GM11168 (cell line): Measurements from ENCODE around the gene ACTR6.
"Not testable (repeated sequence)": the region's sequence is repeated elsewhere in the genome, so short reads cannot be mapped to it uniquely, and the experiment has no call there.

Experiments used
- in situ Hi-C: fragments of 300-500 bp; cut with MboI; formaldehyde crosslinking; loops from one replicate; pipeline ENCODE4 v1.12.0; 2022; ENCODE audit warnings: low sequenced_read_pairs; ENCODE audit not compliant: unreplicated experiment

Gene ACTR6

DNA sequence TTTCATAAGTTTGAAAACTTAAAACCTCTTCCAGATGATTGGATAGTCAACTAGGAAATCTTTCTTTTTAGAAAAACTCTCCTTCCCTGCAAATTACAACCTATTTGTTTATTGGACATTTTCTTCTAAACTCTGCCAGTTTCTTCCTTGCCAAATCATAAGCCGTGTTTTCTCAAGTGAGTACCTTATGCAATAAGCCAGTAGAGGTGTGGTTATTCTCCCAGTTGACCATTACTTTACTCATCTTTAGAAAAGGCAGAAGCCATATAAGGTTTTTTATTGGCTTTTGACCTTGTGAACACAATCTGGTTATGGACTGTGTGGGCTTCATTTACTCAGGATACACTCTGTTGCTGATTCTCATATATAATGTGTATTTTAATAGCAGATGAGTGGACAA, 14.6 kb downstream of the ACTR6 start:
- in situ Hi-C loops = no loop called here

DNA sequence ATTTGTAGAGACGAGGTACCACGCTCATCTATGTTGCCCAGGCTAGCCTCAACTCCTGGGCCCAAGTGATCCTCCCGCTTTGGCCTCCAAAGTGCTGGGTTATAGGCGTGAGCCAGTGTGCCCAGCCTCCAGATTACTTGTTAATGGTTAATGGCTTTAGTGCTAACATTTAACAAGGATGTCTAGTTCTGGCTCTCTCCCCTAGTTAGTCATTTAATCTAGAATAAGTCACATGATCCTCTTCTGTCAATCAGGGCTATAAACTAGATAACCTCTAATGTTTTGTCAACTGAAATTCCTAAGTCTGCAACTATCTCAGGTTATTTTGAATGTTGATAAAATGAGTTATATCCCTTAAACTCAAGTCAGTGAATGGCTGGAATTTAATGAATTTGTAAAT, 15.7 kb downstream of the ACTR6 start:
- in situ Hi-C loops = no loop called here

DNA sequence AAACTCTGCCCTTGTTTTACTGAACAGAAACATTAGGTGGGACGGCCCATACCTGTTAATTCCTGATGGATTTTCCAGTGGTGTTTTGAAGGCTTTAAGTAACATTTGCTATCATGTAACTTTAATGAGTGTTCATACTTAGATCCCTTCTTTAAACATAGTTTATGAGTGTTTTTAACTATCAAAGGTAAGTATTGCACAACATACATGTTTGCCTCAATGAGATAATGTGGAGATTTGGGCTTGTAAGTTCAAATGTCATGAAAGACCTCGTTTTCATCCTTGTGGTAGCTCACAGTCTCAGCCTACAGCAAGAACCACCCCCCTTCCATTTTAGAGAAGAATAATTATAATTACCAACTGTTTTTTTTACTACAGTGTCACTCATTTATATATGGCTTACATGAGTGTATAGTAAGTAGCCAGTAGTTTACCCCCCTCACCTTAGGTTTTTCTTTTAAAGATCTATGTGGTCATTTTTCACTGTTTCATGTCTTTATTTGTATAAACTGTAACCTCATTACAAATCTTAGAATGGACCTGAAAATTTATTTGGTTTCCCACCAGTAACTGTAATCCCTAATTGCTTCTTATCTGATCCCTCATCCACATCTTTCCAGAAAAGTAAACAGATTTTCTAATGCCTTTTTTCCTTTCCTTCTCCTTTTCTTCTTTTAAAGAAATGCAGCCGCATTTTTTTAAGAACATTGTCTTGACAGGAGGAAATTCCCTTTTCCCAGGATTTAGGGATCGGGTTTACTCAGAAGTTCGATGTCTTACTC, 18.9 kb downstream of the ACTR6 start:
- in situ Hi-C loops = no loop called here

DNA sequence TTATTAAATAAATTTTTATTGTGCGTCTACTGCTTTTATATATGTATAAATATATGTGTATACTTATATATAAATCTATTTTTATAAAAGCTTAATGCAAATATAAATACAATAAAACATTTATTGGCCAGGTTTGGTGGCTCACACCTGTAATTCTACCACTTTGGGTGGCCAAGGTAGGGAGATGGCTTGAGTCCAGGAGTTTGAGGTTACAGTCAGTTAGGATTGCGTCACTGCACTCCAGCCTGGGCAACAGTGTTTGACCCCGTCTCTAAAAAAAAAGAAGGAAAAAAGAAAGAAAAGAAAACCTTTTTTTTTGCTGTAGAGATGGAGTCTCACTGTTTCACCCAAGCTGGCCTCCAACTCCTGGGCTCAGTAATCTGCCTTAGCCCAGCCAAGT, 20.9 kb downstream of the ACTR6 start:
- in situ Hi-C loops = no loop called here

DNA sequence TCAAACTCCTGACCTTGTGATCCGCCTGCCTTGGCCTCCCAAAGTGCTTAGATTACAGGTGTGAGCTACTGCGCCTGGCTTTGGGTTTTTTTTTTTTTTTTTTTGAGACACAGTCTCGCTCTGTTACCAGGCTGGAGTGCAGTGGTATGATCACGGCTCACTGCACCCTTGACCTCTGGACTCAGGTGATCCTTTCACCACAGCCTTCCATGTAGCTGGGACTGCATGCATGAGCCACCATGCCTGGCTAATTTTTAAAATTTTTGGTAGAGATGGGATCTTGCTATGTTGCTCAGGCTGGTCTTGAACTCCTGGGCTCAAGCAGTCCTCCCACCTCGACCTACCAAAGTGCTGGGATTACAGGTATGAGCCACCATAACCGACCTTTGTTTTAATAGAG, 21.6 kb downstream of the ACTR6 start:
- in situ Hi-C loops = not testable (repeated sequence)

DNA sequence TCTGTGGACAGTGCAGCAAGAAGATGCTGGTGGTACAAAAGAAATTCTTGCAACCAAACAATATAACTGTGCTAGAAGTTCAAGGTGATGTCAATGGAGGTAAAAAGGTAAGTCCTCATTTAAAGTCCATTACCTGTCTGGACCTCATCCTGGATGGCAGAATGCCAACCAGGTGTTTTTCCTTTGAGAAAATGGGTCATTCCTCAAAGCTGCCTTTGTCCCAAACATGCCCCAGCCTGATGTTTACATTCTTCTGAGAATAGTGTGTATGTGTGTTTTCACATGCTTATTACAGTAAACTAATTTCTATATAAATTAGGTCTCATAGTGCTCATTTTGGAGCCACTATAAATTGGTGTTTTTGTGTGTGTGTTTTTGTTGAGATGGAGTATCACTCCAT, 24.9 kb downstream of the ACTR6 start:
- in situ Hi-C loops = loop anchor here (25.0 kb wide), 1 partner anchor 337 kb away; the partner anchor contains the start of gene GAS2L3

DNA sequence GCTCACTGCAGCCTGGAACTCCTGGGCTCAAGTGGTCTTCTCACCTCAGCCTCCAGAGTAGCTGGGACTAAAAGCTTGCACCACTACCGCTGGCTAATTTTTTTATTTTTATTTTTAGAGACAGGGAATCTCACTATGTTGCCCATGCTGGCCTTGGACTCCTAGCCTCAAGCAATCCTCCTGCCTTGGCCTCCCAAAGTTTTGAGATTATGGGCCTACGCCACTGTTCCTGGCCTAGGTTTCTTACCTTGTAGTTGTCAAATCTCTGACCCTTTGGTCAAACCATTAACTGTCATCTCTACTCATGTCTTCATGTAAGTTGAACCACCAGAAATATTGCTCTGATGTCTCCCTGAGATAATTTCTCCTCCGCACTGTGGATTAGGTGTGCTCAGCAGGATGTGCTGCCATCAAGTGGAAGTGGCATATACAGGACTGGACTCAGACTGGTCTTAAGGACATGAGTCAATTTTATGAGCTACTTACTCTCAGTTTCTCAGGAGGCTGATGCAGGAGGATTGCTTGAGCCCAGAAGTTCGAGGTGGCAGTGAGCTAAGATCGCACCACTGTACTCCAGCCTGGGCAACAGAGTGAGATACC, 28.5 kb downstream of the ACTR6 start:
- in situ Hi-C loops = loop anchor here (25.0 kb wide), 1 partner anchor 333 kb away; the partner anchor contains the start of gene GAS2L3

DNA sequence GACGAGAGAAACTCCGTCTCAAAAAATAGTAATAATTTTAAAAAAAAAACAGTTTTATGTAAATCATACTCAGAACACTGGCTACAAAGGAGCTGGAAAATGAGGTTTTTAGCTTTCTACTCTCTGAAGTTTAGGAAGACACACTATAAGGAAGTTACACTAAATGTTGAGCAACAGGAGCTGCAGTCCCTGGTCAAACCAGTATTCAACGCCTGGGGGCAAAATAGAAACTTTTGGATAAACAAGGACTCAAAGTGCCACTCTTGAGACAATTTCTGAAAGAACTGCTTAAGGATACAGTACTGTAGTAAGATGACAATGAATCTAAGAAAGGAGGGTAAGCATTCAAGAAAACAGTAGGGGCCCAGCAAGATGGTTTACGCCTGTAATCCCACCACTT, 29.3 kb downstream of the ACTR6 start:
- in situ Hi-C loops = loop anchor here (25.0 kb wide), 1 partner anchor 332 kb away; the partner anchor contains the start of gene GAS2L3

DNA sequence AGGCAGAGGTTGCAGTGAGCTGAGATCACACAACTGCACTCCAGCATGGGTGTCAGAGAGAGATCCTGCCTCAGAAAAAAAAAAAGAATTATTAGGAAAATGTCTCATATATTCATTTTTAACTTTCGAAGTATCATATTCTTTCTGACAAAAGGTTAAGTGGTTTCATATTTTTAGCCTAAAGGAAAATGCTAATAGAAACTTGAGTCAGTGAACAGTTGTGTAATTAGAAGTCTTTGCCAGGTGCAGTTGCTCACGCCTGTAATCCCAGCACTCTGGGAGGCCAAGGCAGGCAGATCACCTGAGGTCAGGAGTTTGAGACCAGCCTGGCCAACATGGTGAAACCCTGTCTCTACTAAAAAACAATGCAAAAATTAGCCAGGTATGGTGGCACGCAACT, 31.3 kb downstream of the ACTR6 start:
- in situ Hi-C loops = loop anchor here (25.0 kb wide), 1 partner anchor 330 kb away; the partner anchor contains the start of gene GAS2L3

DNA sequence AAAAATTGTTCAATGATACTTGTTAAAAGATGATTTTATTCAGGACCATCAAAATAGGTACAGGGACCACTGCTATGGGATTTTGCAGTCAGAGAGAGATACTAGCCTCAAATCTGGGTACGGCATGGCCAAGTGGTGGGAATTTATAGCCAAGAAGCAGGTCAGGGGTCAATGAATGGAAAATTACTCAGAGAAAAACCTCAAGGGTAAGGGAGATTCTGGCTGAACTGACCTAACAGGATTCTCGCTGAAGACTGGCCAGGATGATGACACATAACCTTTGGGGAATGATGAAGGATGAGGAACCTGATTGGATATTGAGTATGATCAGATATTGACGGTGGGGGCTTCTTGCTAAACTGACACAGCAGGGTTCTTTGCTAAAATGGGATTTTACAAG, 33.6 kb downstream of the ACTR6 start:
- in situ Hi-C loops = loop anchor here (25.0 kb wide), 1 partner anchor 328 kb away; the partner anchor contains the start of gene GAS2L3

DNA sequence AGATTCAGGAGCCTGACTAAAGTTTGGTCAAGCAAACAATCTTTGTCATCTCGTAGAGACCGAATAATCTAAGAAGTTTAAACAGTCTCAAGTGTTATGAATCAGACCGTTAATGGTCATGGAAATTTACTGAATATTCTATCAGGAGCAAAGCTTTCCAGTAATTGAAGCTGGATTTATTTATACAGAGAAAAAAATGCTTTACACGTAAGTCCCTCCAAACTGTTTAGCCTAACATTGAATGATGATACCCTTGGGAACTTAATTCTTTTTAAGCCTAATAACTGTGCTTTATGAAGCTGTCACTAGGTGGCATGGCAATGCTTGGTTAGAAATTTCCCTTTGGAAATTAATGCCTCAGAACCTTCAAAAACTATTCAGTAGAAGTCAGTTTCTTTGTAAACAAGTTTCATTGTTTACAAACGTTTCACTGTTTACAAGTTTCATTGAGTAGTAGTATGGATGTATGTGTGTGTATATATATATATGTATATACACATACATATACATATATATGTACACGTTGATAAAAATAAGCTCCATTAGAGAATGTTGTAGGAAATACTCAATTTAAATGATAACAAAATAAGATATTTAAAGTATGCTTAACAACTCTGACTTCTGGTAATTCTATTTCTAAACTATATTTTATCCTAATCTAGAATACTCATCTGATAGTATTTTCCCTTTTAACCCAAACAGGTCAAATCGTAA, 34.1 kb downstream of the ACTR6 start:
- in situ Hi-C loops = loop anchor here (5.0 to 25.0 kb wide), 2 partner anchors 168 to 328 kb away; partner anchors contain the start of gene GAS2L3

DNA sequence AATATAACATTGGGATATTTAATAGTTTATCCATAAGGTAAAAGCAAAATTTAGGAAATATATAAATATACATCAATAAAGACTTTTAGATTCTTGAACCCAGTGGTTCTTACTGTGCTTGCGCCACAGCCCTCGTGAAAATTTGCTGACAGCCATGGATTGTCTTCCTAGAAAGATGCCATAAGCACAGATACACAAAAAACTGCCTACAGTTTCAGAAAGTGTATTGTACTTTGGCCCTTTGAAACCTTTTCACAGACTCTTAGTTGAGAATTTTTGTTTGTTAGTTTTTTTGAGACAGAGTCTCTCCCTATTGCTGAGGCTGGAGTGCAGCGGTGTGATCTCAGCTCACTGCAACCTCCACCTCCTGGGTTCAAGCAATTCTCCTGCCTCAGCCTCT, 38.2 kb downstream of the ACTR6 start:
- in situ Hi-C loops = loop anchor here (5.0 to 25.0 kb wide), 2 partner anchors 164 to 324 kb away; partner anchors contain the start of gene GAS2L3

DNA sequence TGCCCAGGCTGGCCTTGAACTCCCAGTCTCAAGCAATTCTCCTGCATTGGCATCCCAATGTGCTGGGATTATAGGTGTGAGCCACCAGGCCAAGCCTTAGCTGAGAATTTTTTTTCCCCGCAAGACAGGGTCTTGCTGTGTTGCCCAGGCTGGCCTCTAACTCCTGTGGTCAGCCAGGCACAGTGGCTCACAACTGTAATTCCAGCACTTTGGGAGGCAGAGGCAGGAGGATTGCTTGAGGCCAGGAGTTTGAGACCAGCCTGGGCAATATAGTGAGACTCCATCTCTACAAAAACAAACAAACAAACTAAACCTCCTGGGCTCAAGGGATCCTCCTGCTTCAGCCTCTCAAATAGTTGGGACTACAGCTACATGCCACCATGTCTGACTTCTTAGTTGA, 39.0 kb downstream of the ACTR6 start:
- in situ Hi-C loops = loop anchor here (5.0 to 25.0 kb wide), 2 partner anchors 163 to 323 kb away; partner anchors contain the start of gene GAS2L3

DNA sequence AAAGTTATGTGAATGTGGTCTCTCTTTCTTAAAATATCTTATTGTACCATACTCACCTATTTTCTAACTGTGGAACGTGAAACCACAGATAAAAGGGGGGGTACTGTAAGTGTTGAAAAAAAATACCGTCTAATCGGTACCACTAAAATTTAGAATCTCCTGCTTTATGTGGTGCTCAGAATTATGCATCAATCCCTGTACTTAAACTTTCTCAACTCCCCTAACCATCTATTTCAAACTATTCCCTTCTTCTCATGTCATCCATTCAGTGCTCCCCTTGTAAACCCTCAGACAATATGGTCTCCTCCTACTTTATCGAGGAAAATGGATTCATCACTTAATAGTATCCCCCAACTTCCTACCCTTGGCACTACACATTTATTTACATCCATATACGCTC, 42.5 kb downstream of the ACTR6 start:
- in situ Hi-C loops = loop anchor here (25.0 kb wide), 1 partner anchor 319 kb away; the partner anchor contains the start of gene GAS2L3

DNA sequence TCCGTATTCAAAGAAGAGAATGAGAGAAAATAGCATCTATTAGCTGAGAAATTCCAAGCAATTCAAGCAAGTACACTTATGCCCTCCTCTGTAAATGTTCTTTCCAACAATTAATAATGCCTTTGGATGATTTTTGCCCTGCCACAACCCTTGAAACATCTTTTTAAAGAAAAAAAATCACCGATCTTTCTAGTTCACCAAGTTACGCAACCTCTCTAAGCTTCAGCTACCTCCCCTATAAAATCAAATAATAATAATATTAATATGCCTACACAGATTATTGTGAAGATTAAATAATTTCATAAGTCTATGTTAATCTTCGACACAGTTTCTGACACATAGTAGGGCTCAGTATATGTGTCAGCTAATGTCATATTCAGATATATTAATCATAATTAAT, 47.1 kb downstream of the ACTR6 start:
- in situ Hi-C loops = loop anchor here (25.0 kb wide), 1 partner anchor 315 kb away; the partner anchor contains the start of gene GAS2L3

DNA sequence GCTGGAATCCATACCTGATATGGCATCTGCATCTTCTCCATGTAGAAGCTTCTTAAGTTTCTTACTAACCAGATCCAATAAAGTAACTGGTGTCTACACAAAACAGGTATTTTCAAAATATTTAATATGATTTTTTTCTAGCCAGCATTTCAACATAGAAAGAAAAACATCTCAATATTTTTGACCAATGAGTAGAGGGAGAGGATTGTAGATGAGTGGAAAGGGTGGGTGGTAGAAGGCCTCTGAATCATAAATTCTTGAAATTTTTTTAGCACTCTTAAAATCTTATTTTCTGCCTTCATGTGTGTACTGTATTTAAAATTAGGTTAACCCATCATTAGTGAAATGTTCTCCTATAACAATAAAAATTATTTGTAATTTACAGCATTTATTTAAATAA, 48.3 kb downstream of the ACTR6 start:
- in situ Hi-C loops = loop anchor here (25.0 kb wide), 1 partner anchor 313 kb away; the partner anchor contains the start of gene GAS2L3

DNA sequence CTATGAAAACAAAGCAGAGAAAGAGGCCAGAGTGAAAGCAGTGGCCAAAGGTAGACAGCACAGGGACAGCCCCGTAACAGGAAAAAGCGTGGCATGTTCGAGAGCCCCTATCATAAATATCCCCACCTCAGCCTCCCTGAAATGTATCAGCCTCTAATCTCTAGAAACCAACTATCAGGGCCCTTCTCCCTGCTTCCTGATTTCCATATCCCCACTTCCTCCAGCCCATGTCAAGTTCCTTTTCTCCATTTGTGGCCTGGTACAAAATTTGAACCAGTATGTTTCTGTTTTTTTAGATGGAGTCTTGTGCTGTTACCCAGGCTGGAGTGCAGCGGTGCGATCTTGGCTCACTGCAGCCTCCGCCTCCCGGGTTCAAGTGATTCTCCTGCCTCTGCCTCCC, 49.3 kb downstream of the ACTR6 start:
- in situ Hi-C loops = loop anchor here (25.0 kb wide), 1 partner anchor 312 kb away; the partner anchor contains the start of gene GAS2L3

DNA sequence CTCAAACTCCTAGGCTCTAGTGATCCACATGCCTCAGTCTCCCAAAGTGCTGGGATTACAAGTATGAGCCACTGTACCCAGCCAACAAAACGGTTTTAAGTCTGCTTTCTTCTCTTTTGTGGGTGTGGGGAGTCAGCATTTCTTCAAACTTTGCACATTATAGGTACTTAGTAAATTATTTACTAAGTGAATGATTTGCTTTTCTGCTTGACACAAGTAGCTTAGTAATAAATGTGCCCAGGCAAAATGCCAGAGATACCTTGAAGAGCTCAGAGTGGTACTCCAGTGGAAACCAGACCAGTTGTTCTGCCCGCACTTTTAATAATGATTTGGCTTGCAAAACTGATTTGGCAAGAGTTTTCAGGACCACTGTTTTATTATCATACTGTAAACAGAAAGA, 51.3 kb downstream of the ACTR6 start:
- in situ Hi-C loops = no loop called here

DNA sequence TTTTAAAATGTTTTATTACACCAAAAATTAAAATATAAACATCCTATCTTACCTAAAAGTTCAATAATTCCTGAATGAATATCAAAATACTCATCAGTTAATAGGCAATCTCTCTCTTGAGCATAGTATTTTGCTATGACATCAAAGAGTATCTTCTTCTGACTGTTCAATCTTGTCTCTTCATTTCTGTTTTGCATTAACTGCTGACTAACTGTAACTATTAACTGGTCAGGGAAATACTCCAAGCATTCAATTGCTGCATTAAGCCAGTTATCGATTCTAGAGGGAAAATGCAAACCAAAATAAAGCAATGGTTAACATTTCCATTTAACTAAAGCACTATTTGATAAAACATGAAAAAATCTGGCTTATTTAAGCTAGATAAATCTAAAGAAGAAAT, 52.8 kb downstream of the ACTR6 start:
- in situ Hi-C loops = no loop called here

DNA sequence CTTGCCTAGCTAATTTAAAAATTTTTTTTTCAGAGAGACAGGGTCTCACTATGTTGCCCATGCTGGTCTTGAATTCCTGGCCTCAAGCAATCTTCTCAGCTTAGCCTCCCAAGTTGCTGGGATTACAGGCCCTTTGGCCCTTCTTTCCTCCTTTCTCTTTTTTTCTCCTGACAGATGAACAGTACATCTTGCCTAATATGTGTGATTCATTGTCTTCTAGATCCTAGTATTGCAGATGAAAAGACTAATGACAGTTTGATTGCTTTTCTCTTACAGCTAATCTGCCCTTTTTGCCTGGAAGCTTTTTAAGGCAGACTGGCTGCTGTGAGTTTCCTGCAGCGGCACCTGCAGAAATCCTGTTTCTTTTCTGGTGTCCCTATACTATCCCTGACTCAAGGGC, 54.3 kb downstream of the ACTR6 start:
- in situ Hi-C loops = no loop called here
